ENCODE data around the gene RGS3. TPM values are rescaled to one million over a fixed set of nuclear protein-coding genes. Genes with fewer than 3 reads are reported as not detected.

Gene RGS3
- total RNA-seq, 4 donors from 2014 or later: 10.5 to 18.2 (median 12.8) TPM

DNA sequence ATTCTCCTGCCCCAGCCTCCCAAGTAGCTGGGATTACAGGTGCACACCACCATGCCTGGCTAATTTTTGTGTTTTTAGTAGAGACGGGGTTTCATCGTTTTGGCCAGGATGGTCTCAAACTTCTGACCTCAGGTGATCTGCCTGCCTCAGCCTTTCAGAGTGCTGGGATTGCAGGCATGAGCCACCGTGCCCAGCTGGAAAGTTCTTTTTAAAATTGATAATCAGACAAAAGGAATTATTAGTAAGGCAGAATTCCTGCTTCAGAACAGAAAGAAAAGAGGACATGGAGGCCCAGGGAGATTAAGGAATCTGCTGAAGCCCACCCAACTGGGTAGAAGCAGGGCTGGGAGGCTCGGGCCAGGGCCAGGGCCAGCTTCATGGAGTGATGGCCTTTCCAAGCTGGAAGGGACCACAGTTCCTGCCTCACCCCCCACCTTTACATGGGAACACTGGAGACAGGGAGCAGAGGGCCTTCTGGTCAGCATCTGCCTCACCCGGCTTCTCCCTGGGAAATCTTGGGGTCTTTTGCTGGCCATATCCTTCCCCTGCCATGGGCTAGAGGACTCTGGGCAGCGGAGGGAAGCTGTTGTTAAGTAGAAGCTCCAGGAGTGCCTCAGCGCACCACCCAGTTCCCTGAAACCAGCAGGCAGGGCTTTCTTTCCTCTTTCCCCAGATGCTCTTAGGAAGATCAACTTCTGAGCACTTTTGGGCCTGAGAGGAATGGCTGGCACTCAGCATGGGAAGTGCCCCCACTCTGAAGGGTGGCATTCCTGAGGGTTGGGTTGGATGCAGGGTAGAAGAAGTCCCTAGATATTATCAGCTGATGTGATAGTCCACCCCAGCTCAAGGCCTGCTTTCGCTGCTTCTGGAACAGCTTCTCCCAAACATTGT, 70.1 kb downstream of the RGS3 start:
- DNase-seq (ENCODE audit: low spot score in 2 of 2): peak in 1 of 2 donors; percentile 67
- intact Hi-C loops (cut with DNase I; ENCODE audit: low total_unique reads): no loop called here
- 95% methylated on average over 8 of the region's 8 CpGs for WGBS, 2 donors
- H3K4me3 ChIP-seq (ENCODE audit: low read depth, poor library complexity, severe bottlenecking): no peak overlapping the region
- TF ChIP-seq POLR2A (IDR thresholded peaks at IDR 0.05): no peak
- TF ChIP-seq, protein P1, sequence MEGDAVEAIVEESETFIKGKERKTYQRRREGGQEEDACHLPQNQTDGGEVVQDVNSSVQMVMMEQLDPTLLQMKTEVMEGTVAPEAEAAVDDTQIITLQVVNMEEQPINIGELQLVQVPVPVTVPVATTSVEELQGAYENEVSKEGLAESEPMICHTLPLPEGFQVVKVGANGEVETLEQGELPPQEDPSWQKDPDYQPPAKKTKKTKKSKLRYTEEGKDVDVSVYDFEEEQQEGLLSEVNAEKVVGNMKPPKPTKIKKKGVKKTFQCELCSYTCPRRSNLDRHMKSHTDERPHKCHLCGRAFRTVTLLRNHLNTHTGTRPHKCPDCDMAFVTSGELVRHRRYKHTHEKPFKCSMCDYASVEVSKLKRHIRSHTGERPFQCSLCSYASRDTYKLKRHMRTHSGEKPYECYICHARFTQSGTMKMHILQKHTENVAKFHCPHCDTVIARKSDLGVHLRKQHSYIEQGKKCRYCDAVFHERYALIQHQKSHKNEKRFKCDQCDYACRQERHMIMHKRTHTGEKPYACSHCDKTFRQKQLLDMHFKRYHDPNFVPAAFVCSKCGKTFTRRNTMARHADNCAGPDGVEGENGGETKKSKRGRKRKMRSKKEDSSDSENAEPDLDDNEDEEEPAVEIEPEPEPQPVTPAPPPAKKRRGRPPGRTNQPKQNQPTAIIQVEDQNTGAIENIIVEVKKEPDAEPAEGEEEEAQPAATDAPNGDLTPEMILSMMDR (IDR thresholded peaks at IDR 0.05): no peak

DNA sequence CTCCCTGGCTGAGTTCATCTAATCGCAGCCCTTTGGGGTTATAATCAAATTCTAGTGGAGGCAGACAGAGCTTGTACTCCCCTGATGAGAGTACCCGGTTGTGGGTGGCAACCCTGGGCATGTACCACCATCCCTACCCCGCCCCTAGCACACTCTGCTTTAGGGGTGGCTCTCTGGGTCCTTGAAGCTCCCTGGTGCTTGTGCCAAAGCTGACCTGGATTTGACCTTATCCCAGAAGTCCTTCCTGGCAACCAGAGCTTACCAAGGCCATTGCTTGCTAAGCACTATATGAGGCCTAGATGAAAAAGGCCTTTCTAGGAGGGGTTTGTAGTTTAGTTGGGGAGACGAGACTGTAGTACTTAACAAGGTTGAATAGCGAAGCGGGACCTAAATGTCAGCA, 72.2 kb downstream of the RGS3 start:
- no peak overlapping the region for H3K4me3 ChIP-seq (ENCODE audit: low read depth, poor library complexity, severe bottlenecking)
- TF ChIP-seq POLR2A (IDR thresholded peaks at IDR 0.05): no peak
- TF ChIP-seq, protein P1 (IDR thresholded peaks at IDR 0.05): no peak
- peak in 1 of 2 donors; percentile 3 for DNase-seq (ENCODE audit: low spot score in 2 of 2)
- intact Hi-C loops (cut with DNase I; ENCODE audit: low total_unique reads): no loop called here
- 94 to 95% methylated on average over 6 of the region's 6 CpGs for WGBS, 2 donors

DNA sequence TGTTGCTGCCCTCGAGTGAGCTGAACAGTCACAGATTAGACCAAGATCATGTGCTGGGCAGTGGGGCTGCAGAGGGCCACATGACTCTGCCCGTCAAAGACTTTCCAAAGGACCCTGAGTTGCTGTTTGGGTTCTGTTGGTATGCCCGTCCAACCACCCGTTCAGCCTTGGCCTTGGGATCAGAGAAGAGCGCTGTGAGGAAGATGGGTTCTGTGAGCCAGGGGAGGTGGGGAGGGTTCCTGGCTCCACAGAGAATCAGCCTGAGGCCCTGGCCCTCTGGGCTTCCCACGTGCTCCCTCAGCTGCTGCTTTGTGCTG, 72.6 kb downstream of the RGS3 start:
- 76 to 78% methylated on average over 6 of the region's 6 CpGs for WGBS, 2 donors
- intact Hi-C loops (cut with DNase I; ENCODE audit: low total_unique reads): no loop called here
- H3K4me3 ChIP-seq (ENCODE audit: low read depth, poor library complexity, severe bottlenecking): no peak overlapping the region
- DNase-seq (ENCODE audit: low spot score in 2 of 2): no peak
- TF ChIP-seq, protein P1 (IDR thresholded peaks at IDR 0.05): no peak
- no peak for TF ChIP-seq POLR2A (IDR thresholded peaks at IDR 0.05)

DNA sequence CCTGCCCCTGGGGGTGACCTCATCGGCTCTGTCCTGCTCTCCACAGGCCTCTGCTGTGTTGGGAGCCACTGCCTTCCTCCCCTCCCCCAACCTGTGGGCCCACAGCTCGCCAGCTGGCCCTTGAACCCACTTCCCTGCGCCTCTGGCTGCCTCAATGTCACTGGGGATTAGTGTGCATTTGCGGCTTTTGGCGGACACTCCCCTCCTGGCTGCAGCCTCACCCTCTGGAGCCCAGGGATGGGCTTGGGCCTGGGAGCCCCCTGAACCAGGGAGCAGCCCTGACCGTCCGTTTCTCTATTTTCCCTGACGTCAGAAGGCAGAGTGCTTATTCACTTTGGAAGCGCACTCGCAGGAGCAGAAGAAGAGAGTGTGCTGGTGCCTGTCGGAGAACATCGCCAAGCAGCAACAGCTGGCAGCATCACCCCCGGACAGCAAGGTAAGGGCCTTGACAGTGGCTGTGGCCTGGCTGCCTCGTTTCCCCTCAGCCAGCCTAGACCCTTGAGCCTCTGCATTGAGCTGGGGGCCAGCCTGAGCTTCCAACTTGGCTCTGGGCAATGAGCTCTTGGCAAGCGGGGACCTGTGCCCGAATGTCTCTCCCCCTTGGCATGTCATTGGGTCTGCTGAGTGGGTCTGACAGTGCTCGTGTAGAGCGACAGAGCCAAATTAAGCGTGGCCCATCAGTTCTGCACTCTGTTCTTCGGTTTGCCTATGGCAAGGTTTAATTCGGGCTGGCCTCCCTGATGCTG, 73.1 kb downstream of the RGS3 start:
- WGBS, 2 donors: 90 to 92% methylated on average over 13 to 16 of the region's 21 CpGs
- no peak for TF ChIP-seq POLR2A (IDR thresholded peaks at IDR 0.05)
- TF ChIP-seq, protein P1 (IDR thresholded peaks at IDR 0.05): no peak
- no peak for DNase-seq (ENCODE audit: low spot score in 2 of 2)
- H3K4me3 ChIP-seq (ENCODE audit: low read depth, poor library complexity, severe bottlenecking): no peak overlapping the region
- intact Hi-C loops (cut with DNase I; ENCODE audit: low total_unique reads): no loop called here

DNA sequence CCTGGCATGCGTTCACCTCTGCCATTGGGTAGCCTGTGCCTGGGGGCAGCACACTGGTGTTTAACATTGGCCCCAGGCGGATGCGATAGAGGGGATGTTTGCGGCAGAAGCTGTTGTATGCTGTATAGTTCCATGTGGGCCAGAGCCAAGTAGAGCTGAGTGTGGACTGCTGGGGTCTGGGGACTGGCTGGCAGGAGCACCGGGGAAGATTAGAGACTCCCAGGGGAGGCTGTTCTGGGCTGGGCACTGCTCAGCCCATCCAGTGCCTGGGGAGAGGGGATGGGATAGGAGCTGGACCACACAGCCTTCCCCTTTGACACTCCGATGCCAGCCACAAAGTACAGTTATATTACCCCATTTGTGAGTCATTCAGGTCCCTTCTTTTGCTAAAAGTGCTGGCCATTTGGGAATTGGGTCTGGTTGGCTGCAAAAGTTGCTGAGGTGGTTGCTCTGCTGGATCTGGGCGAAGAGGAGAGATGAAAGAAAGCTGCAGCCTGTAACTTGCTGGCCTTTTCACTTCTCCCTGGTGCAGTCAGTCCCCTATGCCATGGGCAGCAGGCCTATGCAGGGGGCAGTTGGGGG, 73.8 kb downstream of the RGS3 start:
- WGBS, 2 donors: 84 to 92% methylated on average over 7 of the region's 7 CpGs
- no peak for DNase-seq (ENCODE audit: low spot score in 2 of 2)
- no peak for TF ChIP-seq POLR2A (IDR thresholded peaks at IDR 0.05)
- TF ChIP-seq, protein P1 (IDR thresholded peaks at IDR 0.05): no peak
- H3K4me3 ChIP-seq (ENCODE audit: low read depth, poor library complexity, severe bottlenecking): no peak overlapping the region
- intact Hi-C loops (cut with DNase I; ENCODE audit: low total_unique reads): no loop called here
